SK-N-SH treated with all-trans-retinoic acid at 6 μM for 48 hours (cell line): Measurements from ENCODE around the gene LRIT2.
"Not testable (repeated sequence)": the region's sequence is repeated elsewhere in the genome, so short reads cannot be mapped to it uniquely, and the experiment has no call there.

Source experiments
- ATAC-seq: fragments of 200-7000 bp; cut with Tn5 transposase; 3 replicates; pipeline ENCODE4 v1.9.1; 2020; ENCODE audit warnings: mild to moderate bottlenecking, moderate library complexity
- ARNTL ChIP-seq: fragments of 450-650 bp; formaldehyde crosslinking; IDR thresholded peaks from 2 replicates; pipeline ENCODE4 v1.5.0; 2020; ENCODE audit warnings: low read depth, mild to moderate bottlenecking, moderate library complexity, borderline replicate concordance
- BACH2 ChIP-seq: fragments of 250-450 bp; sonication (Bioruptor Pico); IDR thresholded peaks from 2 replicates; pipeline ENCODE4 v1.9.0; 2021; ENCODE audit warnings: mild to moderate bottlenecking, borderline replicate concordance
- CSDC2 ChIP-seq: fragments of 250-450 bp; sonication (Bioruptor Pico); IDR thresholded peaks from 2 replicates; pipeline ENCODE4 v1.5.0; 2020; ENCODE audit warnings: mild to moderate bottlenecking, moderate library complexity
- ESRRG ChIP-seq: fragments of 250-450 bp; sonication (Bioruptor Pico); IDR thresholded peaks from 2 replicates; pipeline ENCODE4 v1.6.1; 2021; ENCODE audit warnings: mild to moderate bottlenecking
- GLIS3 ChIP-seq: fragments of 250-450 bp; sonication (Bioruptor Pico); IDR thresholded peaks from 2 replicates; pipeline ENCODE4 v1.5.0; 2020; ENCODE audit warnings: mild to moderate bottlenecking, moderate library complexity
- ISL1 ChIP-seq: fragments of 250-450 bp; sonication (Bioruptor Pico); IDR thresholded peaks from 2 replicates; pipeline ENCODE4 v2.1.2; 2022; ENCODE audit warnings: mild to moderate bottlenecking, moderate library complexity
- OSR1 ChIP-seq: fragments of 250-450 bp; sonication (Bioruptor Pico); IDR thresholded peaks from 2 replicates; pipeline ENCODE4 v1.8.0; 2022; ENCODE audit warnings: moderate library complexity, mild to moderate bottlenecking, inconsistent platforms
- PPARA ChIP-seq: fragments of 250-450 bp; sonication (Bioruptor Pico); IDR thresholded peaks from 2 replicates; pipeline ENCODE4 v1.5.0; 2020; ENCODE audit warnings: mild to moderate bottlenecking, borderline replicate concordance
- RARB ChIP-seq: fragments of 250-450 bp; sonication (Bioruptor Pico); IDR thresholded peaks from 2 replicates; pipeline ENCODE4 v1.8.0; 2021; ENCODE audit warnings: mild to moderate bottlenecking, moderate library complexity
- SNAI2 ChIP-seq: fragments of 250-450 bp; sonication (Bioruptor Pico); IDR thresholded peaks from 2 replicates; pipeline ENCODE4 v1.5.0; 2020; ENCODE audit warnings: mild to moderate bottlenecking, moderate library complexity
- TCF4 ChIP-seq: fragments of 250-450 bp; sonication (Bioruptor Pico); IDR thresholded peaks from 2 replicates; pipeline ENCODE4 v1.8.0; 2021; ENCODE audit warnings: mild to moderate bottlenecking, moderate library complexity, borderline replicate concordance
- TOX ChIP-seq: fragments of 250-450 bp; sonication (Bioruptor Pico); IDR thresholded peaks from 2 replicates; pipeline ENCODE4 v1.8.0; 2021; ENCODE audit warnings: mild to moderate bottlenecking, moderate library complexity, borderline replicate concordance
- ZC3H10 ChIP-seq: fragments of 250-450 bp; sonication (Bioruptor Pico); IDR thresholded peaks from 2 replicates; pipeline ENCODE4 v1.5.1; 2021; ENCODE audit warnings: mild to moderate bottlenecking, moderate library complexity
- ZFP3 ChIP-seq: fragments of 250-450 bp; sonication (Bioruptor Pico); IDR thresholded peaks from 2 replicates; pipeline ENCODE4 v1.5.0; 2020; ENCODE audit warnings: mild to moderate bottlenecking, moderate library complexity
- ZFP30 ChIP-seq: fragments of 450-650 bp; formaldehyde crosslinking; IDR thresholded peaks from 2 replicates; pipeline ENCODE4 v1.5.0; 2022; ENCODE audit warnings: mild to moderate bottlenecking, moderate library complexity
- ZNF565 ChIP-seq: fragments of 450-650 bp; formaldehyde crosslinking; conservative IDR thresholded peaks from 2 replicates; pipeline ENCODE4 v1.5.0; 2020; ENCODE audit warnings: low read depth, mild to moderate bottlenecking, moderate library complexity
- ZNF70 ChIP-seq: fragments of 450-650 bp; formaldehyde crosslinking; IDR thresholded peaks from 2 replicates; pipeline ENCODE4 v1.5.0; 2020; ENCODE audit warnings: mild to moderate bottlenecking, moderate library complexity
- ZNF8 ChIP-seq: fragments of 450-650 bp; formaldehyde crosslinking; IDR thresholded peaks from 2 replicates; pipeline ENCODE4 v1.5.0; 2020; ENCODE audit warnings: mild to moderate bottlenecking, moderate library complexity
- TF ChIP-seq, protein P1 (sequence below): fragments of 250-450 bp; sonication (Bioruptor Pico); IDR thresholded peaks from 2 replicates; pipeline ENCODE4 v1.5.0; 2020; ENCODE audit warnings: mild to moderate bottlenecking, moderate library complexity
- TF ChIP-seq, protein P2 (sequence below): fragments of 250-450 bp; sonication (Bioruptor Pico); IDR thresholded peaks from 2 replicates; pipeline ENCODE4 v1.8.0; 2021; ENCODE audit warnings: low read depth, mild to moderate bottlenecking, moderate library complexity, borderline replicate concordance
- TF ChIP-seq, protein P3 (sequence below): fragments of 250-450 bp; sonication (Bioruptor Pico); IDR thresholded peaks from 2 replicates; pipeline ENCODE4 v1.5.1; 2020; ENCODE audit warnings: low read depth, mild to moderate bottlenecking, moderate library complexity
- TF ChIP-seq, protein P4 (sequence below): fragments of 250-450 bp; sonication (Bioruptor Pico); IDR thresholded peaks from 2 replicates; pipeline ENCODE4 v1.8.0; 2020; ENCODE audit warnings: mild to moderate bottlenecking, moderate library complexity, borderline replicate concordance
- TF ChIP-seq, protein P5 (sequence below): fragments of 250-450 bp; sonication (Bioruptor Pico); IDR thresholded peaks from 2 replicates; pipeline ENCODE4 v1.5.1; 2021; ENCODE audit warnings: mild to moderate bottlenecking, moderate library complexity

The LRIT2 gene

DNA sequence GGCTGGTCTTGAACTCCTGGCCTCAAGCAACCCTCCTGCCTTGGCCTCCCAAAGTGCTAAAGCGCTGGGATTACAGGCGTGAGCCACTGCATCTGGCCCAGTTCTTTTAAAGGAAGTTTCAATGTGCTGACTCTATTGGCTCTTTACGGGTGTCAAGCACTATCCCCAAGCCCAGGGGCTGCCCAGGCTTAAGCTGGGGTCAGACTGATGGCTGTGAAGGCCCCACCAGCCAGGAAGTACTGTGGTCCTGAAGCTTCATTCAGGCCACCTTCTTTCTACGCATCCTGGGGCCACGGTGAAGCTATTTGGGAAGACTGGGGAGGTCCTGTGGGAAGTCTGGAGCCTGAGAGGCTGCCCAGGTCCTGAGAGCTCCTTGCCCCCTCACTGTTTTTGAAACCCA lies 43.7 kb downstream of the LRIT2 start:
- no peak for TF ChIP-seq GLIS3 (CRISPR knock-in tag)
- no peak for TF ChIP-seq ZNF565 (CRISPR knock-in tag)
- TF ChIP-seq ISL1: no peak
- TF ChIP-seq, protein P1, sequence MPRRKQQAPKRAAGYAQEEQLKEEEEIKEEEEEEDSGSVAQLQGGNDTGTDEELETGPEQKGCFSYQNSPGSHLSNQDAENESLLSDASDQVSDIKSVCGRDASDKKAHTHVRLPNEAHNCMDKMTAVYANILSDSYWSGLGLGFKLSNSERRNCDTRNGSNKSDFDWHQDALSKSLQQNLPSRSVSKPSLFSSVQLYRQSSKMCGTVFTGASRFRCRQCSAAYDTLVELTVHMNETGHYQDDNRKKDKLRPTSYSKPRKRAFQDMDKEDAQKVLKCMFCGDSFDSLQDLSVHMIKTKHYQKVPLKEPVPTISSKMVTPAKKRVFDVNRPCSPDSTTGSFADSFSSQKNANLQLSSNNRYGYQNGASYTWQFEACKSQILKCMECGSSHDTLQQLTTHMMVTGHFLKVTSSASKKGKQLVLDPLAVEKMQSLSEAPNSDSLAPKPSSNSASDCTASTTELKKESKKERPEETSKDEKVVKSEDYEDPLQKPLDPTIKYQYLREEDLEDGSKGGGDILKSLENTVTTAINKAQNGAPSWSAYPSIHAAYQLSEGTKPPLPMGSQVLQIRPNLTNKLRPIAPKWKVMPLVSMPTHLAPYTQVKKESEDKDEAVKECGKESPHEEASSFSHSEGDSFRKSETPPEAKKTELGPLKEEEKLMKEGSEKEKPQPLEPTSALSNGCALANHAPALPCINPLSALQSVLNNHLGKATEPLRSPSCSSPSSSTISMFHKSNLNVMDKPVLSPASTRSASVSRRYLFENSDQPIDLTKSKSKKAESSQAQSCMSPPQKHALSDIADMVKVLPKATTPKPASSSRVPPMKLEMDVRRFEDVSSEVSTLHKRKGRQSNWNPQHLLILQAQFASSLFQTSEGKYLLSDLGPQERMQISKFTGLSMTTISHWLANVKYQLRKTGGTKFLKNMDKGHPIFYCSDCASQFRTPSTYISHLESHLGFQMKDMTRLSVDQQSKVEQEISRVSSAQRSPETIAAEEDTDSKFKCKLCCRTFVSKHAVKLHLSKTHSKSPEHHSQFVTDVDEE (CRISPR knock-in tag): no peak
- TF ChIP-seq OSR1 (CRISPR knock-in tag): no peak
- TF ChIP-seq, protein P2, sequence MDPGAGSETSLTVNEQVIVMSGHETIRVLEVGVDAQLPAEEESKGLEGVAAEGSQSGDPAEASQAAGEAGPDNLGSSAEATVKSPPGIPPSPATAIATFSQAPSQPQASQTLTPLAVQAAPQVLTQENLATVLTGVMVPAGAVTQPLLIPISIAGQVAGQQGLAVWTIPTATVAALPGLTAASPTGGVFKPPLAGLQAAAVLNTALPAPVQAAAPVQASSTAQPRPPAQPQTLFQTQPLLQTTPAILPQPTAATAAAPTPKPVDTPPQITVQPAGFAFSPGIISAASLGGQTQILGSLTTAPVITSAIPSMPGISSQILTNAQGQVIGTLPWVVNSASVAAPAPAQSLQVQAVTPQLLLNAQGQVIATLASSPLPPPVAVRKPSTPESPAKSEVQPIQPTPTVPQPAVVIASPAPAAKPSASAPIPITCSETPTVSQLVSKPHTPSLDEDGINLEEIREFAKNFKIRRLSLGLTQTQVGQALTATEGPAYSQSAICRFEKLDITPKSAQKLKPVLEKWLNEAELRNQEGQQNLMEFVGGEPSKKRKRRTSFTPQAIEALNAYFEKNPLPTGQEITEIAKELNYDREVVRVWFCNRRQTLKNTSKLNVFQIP (CRISPR knock-in tag): no peak
- TF ChIP-seq ZNF8 (CRISPR knock-in tag): no peak
- TF ChIP-seq PPARA (CRISPR knock-in tag): no peak
- no peak for TF ChIP-seq RARB (CRISPR knock-in tag)
- TF ChIP-seq, protein P3, sequence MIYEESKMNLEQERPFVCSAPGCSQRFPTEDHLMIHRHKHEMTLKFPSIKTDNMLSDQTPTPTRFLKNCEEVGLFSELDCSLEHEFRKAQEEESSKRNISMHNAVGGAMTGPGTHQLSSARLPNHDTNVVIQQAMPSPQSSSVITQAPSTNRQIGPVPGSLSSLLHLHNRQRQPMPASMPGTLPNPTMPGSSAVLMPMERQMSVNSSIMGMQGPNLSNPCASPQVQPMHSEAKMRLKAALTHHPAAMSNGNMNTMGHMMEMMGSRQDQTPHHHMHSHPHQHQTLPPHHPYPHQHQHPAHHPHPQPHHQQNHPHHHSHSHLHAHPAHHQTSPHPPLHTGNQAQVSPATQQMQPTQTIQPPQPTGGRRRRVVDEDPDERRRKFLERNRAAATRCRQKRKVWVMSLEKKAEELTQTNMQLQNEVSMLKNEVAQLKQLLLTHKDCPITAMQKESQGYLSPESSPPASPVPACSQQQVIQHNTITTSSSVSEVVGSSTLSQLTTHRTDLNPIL: no peak
- TF ChIP-seq ZNF70 (CRISPR knock-in tag): no peak
- TF ChIP-seq ZC3H10 (CRISPR knock-in tag): no peak
- no peak for TF ChIP-seq ZFP3 (CRISPR knock-in tag)
- no peak for TF ChIP-seq ESRRG (CRISPR knock-in tag)
- no peak for TF ChIP-seq ZFP30 (CRISPR knock-in tag)
- no peak for TF ChIP-seq TCF4
- no peak for TF ChIP-seq BACH2
- no peak for TF ChIP-seq CSDC2 (CRISPR knock-in tag)
- TF ChIP-seq ARNTL (CRISPR knock-in tag): no peak
- no peak for TF ChIP-seq TOX
- ATAC-seq: no peak

DNA sequence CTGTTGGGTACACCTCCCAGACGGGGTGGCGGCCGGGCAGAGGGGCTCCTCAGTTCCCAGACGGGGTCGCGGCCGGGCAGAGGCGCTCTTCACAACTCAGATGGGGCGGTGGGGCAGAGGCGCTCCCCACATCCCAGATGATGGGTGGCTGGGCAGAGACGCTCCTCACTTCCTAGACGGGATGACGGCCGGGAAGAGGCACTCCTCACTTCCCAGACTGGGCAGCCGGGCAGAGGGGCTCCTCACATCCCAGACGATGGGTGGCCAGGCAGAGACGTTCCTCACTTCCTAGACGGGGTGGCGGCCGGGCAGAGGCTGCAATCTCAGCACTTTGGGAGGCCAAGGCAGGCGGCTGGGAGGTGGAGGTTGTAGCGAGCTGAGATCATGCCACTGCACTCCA lies 45.0 kb downstream of the LRIT2 start:
- not testable (repeated sequence) for ATAC-seq

DNA sequence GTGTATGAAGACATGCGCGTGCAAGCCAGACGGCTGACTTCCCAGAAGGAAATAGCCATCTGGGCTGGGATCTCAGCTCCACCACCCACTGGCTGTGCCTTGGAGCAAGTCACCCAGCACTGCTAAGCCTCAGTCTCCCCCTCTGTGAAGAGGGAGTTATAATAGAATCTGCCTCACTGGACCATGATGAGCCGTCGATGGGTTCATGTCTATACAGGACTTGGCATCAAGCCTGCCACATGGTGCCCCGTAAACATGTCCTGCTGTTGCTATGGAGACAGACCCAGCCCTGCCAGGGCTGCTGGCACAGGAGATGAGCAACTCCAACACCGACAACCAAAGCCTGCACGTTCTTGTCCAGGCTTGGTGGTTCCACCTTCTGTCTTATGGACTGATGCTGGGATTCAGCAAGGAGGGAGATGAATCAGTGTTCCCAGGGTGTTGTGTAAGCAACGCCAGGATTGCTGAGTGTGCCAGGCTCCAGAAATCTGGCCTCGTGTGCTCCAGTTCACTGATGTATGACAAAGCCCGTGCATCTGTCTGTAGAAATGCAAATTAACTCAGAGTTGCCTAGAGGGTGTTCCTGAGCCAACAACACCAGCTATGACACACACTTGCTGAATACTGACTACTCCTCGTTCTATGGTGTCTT lies 46.2 kb downstream of the LRIT2 start:
- TF ChIP-seq SNAI2 (CRISPR knock-in tag) (no peak), ARNTL (CRISPR knock-in tag) (no peak), ZFP3 (CRISPR knock-in tag) (no peak), BACH2 (no peak), ESRRG (CRISPR knock-in tag) (no peak), ZNF70 (CRISPR knock-in tag) (no peak), RARB (CRISPR knock-in tag) (no peak), ZNF565 (CRISPR knock-in tag) (no peak), ZNF8 (CRISPR knock-in tag) (no peak), PPARA (CRISPR knock-in tag) (no peak)
- TF ChIP-seq, protein P1 (CRISPR knock-in tag): no peak
- TF ChIP-seq, protein P3: no peak
- TF ChIP-seq, protein P4, sequence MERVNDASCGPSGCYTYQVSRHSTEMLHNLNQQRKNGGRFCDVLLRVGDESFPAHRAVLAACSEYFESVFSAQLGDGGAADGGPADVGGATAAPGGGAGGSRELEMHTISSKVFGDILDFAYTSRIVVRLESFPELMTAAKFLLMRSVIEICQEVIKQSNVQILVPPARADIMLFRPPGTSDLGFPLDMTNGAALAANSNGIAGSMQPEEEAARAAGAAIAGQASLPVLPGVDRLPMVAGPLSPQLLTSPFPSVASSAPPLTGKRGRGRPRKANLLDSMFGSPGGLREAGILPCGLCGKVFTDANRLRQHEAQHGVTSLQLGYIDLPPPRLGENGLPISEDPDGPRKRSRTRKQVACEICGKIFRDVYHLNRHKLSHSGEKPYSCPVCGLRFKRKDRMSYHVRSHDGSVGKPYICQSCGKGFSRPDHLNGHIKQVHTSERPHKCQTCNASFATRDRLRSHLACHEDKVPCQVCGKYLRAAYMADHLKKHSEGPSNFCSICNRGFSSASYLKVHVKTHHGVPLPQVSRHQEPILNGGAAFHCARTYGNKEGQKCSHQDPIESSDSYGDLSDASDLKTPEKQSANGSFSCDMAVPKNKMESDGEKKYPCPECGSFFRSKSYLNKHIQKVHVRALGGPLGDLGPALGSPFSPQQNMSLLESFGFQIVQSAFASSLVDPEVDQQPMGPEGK: no peak
- TF ChIP-seq, protein P5, sequence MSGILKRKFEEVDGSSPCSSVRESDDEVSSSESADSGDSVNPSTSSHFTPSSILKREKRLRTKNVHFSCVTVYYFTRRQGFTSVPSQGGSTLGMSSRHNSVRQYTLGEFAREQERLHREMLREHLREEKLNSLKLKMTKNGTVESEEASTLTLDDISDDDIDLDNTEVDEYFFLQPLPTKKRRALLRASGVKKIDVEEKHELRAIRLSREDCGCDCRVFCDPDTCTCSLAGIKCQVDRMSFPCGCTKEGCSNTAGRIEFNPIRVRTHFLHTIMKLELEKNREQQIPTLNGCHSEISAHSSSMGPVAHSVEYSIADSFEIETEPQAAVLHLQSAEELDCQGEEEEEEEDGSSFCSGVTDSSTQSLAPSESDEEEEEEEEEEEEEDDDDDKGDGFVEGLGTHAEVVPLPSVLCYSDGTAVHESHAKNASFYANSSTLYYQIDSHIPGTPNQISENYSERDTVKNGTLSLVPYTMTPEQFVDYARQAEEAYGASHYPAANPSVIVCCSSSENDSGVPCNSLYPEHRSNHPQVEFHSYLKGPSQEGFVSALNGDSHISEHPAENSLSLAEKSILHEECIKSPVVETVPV (CRISPR knock-in tag): no peak
- ATAC-seq: no peak
